GM19372 (cell line): ENCODE measurements around the gene DERL3.

ENCODE experiments used
- ATAC-seq: cut with Tn5 transposase; IDR thresholded peaks from one replicate; pipeline ENCODE4 v1.9.1; 2021; ENCODE audit warnings: mild to moderate bottlenecking, low read depth, moderate library complexity; ENCODE audit not compliant: unreplicated experiment

The DERL3 gene

GRCh38 chr22:23786261-23786710 lies 52.5 kb downstream of the DERL3 start:
- no peak for ATAC-seq
